RPMI7951 (cell line): ENCODE results near the gene SUCLG2. TPM values are rescaled to one million over a fixed set of nuclear protein-coding genes. Genes with fewer than 3 reads are reported as not detected.
"Not testable (repeated sequence)": the region's sequence is repeated elsewhere in the genome, so short reads cannot be mapped to it uniquely, and the experiment has no call there.

ENCODE experiments used
- DNase-seq: peaks from one replicate; pipeline ENCODE4 v3.0.0-alpha.2; 2012; ENCODE audit warnings: low read depth
- total RNA-seq: library from RNA; depleted of rRNA; stranded (reverse); fragments of >200 nt; shearing (Covaris generic); gene quantifications from 2 replicates; pipeline ENCODE4 v1.2.3, GENCODE V29; 2014

The SUCLG2 gene
- total RNA-seq, 1 experiment from 2014 or later, result 70.8 TPM

DNA sequence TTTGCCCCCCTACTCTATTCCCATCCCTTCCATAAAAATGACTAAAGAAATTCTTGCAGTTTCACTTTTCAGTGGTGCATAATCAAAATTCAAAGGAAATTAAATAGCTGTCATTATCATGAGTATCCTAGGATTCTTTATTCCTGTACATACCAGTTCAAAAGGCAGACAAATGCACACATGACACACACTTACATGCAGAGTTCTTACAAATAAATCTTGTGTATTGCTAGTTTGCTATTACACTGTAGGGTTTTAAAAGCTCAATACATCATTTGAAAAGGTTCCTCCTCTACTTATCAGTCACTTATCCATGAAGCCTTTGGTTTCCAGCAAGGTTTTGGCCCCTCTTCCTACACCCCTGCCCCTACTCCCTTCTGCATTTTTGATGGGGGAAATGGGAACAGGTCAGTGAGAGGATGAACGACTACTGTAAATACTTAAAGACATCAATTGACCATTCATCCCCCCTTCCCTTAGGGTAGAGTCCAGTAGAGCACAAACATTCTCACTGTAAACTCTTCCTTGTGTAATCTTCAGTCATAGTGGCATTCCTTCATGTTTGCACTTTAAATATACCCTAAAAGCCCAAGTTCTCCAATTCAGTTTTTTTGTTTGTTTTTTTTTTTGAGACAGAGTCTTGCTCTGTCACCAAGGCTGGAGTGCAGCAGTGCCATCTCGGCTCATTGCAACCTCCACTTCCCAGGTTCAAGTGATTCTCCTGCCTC lies 92.6 kb downstream of the SUCLG2 start:
- peak; percentile 2 for DNase-seq

GRCh38 chr3:67561266-67561665 lies 93.1 kb downstream of the SUCLG2 start:
- DNase-seq, result no peak

- DNase-seq, result no peak
Measured at GRCh38 chr3:67559029-67559605, 95.3 kb downstream of the SUCLG2 start.

DNA sequence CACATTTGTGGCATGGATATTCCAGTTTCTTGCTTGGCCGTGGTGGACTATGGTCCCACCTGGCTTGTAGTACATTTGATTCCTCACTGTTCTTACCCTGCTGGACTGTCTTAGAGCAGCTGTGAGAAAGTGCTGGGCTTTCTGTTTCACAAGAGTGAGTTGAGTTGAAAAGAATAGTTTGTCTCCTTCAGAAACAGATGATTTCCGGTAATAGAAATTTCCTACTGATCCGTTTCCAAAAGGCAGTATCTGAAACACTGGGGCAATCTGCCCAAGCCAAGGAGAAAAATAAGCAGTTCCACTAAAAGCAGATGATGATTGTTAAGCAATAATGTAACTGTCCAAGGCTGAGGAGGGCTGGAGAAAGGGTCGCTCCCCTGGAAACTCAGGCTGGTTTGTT lies 96.0 kb downstream of the SUCLG2 start:
- no peak for DNase-seq

DNA sequence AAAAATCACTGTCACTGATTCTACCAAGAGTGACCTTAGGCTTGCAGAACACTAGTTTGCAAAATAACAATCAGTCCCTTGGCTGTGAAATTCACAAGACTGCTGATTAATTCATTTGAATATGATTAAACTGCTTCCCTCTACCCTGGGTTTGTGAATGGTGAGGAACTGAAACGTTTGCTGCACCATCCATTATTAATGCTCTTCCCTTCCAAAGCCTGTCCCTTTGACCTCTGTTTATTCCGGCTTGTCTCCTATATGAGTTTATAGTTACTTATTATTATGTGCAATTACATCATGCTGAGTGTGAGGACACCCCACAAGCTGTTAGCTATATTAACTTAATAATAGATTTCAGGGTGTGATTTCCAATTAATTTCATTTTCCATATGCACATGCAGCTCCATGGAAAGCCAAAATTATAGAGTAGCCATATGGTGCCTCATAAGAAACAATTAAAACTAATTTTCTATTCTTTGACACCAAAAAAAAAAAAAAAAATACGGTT lies 96.5 kb downstream of the SUCLG2 start:
- no peak for DNase-seq

- DNase-seq, result no peak
Measured at GRCh38 chr3:67551361-67552016, 102.9 kb downstream of the SUCLG2 start.

DNA sequence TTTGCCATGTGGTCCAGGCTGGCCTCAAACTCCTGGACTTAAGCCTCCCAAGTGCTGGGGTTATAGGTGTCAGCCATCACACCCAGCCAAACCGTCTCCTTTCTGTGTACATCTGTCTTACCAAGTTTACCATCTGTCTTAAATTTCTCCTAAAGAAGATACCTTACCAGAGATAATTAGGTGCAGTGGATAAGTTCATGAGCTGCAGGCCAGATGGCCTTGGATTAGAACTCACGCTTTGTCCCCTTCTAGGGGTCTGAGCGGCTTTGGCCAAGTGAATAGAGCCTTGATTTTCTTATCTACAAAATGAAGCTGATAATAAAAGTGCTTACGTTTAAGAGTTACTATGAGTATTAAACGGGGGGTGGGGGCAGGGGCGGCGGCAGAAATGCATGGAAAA lies 103.9 kb downstream of the SUCLG2 start:
- no peak for DNase-seq

GRCh38 chr3:67542502-67543250 lies 111.7 kb downstream of the SUCLG2 start:
- not testable (repeated sequence) for DNase-seq

- DNase-seq, result no peak
Measured at GRCh38 chr3:67540198-67540894, 114.1 kb downstream of the SUCLG2 start.

GRCh38 chr3:67537203-67537602 lies 117.2 kb downstream of the SUCLG2 start:
- DNase-seq, result not testable (repeated sequence)

DNA sequence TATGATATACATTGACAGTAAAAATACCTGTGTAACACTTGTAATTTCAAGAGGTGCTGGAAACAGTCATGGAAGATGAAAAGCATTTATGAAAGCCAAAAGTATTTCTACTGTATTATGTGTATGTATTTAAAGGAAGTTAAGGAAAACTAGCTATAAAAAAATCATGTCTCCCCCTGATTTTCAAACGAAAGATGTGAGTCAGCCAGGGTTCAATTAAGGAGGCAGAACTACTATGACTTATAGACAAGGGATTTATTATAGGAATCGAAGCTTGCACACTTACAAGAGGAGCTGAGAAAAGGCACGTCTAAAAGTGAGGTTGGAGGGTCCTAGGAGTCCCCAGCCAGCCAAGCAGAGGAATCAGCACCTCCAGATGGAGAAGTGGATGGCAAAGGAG lies 119.4 kb downstream of the SUCLG2 start:
- DNase-seq, result no peak

DNA sequence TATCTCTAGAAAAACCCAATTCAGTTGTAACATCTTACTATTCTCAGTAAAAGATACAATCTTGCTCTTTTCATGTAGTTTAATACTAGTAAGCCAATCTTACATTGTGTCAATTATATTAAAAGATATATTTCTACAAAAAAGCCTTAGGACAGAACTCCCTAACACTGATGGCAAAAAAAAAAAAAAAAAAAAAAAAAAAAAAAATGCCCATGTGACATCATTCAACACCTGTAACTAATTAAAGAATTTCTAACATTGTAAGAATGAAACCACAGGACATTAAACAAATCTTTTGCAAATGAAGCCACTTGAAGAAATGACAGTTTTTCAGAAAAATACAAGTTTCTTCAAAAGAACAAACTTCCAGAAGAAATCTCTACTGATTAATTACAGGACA lies 119.8 kb downstream of the SUCLG2 start:
- no peak for DNase-seq

DNA sequence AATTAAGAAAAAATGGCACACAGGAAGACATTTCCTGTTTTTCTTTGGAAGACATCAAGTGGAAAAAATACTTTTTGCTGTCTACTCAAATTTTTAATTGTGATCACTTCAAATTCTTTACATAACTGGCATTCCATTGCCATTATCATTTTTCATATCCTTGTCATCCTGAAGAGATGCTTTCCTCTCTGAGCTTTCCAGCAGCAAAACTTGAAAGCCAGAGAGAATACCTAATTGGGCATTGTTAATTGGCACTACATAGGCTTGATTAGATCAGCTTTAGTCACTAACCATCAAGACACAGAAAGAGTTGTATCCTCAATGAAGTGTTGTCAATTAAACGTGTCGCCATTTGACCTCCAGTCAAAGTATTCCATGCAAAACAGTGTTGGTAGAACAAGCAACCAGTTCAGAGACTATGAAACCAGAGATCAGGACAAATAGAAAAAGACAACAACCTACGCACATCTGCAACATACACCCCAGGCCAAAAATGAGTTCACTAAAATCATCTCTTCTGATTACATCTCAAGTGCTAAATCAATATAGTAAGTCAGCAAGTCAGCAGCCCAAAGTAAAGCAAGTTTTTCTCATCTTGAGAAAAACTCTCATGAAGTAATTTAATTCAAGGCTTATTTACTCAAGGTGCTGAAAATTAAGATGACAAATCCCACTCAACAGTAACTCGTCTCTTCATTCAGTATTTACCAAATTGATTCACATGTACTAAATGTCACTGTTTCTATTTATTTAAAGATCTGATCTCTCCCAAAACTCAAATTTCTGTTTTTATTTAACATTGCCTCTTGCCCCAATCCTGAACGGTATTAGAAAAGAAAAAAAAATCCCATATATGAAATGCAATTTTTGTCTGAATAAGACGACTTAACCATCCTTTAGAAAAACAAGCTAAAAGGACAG lies 123.0 kb downstream of the SUCLG2 start:
- peak; percentile 37 for DNase-seq

GRCh38 chr3:67529915-67530314 lies 124.5 kb downstream of the SUCLG2 start:
- peak; percentile 61 for DNase-seq

- DNase-seq, result peak; percentile 44
Measured at GRCh38 chr3:67529337-67529736, 125.1 kb downstream of the SUCLG2 start.

GRCh38 chr3:67526246-67526645 lies 128.2 kb downstream of the SUCLG2 start:
- peak; percentile 94 for DNase-seq

- DNase-seq, result no peak
Measured at GRCh38 chr3:67524046-67524445, 130.4 kb downstream of the SUCLG2 start.

DNA sequence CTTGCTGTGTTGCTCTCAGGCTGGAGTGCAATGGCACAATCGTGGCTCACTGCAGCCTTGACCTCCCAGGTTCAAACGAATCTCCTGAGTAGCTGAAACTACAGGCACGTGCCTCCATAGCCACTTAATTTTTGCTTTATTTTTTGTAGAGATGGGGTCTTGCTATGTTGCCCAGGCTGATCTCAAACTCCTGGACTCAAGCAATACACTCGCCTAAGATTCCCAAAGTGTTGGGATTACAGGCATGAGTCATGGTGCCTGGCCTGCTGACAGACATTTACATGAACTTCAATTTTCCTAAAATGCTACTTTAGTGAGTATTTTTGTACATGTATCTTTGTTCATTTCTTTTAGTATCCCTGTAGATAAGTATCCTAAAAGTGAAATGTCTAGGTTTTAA lies 132.3 kb downstream of the SUCLG2 start:
- DNase-seq, result peak; percentile 21

GRCh38 chr3:67521053-67521646 lies 133.3 kb downstream of the SUCLG2 start:
- DNase-seq, result no peak

- DNase-seq, result no peak
Measured at GRCh38 chr3:67518236-67518635, 136.2 kb downstream of the SUCLG2 start.
